GM12878 (cell line): ENCODE data around the gene LAMA2. TPM values are rescaled to one million over a fixed set of nuclear protein-coding genes. Genes with fewer than 3 reads are reported as not detected.

Source experiments
- ATAC-seq: fragments of 200-7000 bp; cut with Tn5 transposase; 3 replicates; pipeline ENCODE4 v1.9.1; 2020; ENCODE audit warnings: mild to moderate bottlenecking, moderate library complexity
- BruUV-seq: library from RNA; stranded (reverse); fragments of 400-500 nt; replicated peaks from 2 replicates; lab custom pipeline; 2021; lab: Mats Ljungman, UMichigan
- CTCF ChIA-PET: fragments of 300-600 bp; sonication (Branson Sonifier 250); formaldehyde crosslinking; extraction: SDS; loops from one replicate; lab custom pipeline; 2021; ENCODE audit warnings: inconsistent platforms; lab: Yijun Ruan, JAX
- POLR2A ChIA-PET: fragments of 350-600 bp; formaldehyde crosslinking; extraction: SDS; loops from one replicate; lab custom pipeline; 2021; ENCODE audit warnings: inconsistent platforms; lab: Charles Lee
- RAD21 ChIA-PET: fragments of 300-600 bp; sonication (Branson Sonifier 250); formaldehyde crosslinking; loops from one replicate; lab custom pipeline; 2023; ENCODE audit warnings: antibody characterized with exemption; ENCODE audit not compliant: unreplicated experiment; lab: Charles Lee
- SMC1A ChIA-PET: fragments of 300-600 bp; sonication (Branson Sonifier 250); formaldehyde crosslinking; loops from one replicate; lab custom pipeline; 2023; ENCODE audit not compliant: unreplicated experiment, uncharacterized antibody; lab: Charles Lee
- DNase-seq: peaks from one replicate; pipeline ENCODE4 v3.0.0-alpha.2; 2011; ENCODE audit warnings: low read depth, low spot score
- FAIRE-seq: peaks from 3 replicates; lab custom pipeline; 2011; peaks lifted over from hg19 to GRCh38; lab: Jason Lieb, UNC
- H2AFZ ChIP-seq: 2 replicates; pipeline ENCODE4 v1.6.0; 2011; ENCODE audit warnings: low read depth, low read length, control low read depth; ENCODE audit not compliant: control insufficient read depth
- H3K27ac ChIP-seq: 2 replicates; pipeline ENCODE4 v1.5.1; 2011; ENCODE audit warnings: control low read depth; ENCODE audit not compliant: control insufficient read depth, insufficient read depth
- H3K27me3 ChIP-seq, 2 experiments: replicated peaks in 1 of 2; 2 replicates each; pipeline versions ENCODE4 v1.6.0 to v1.6.1; 2011; ENCODE audit warnings: low read length in 1 of 2; ENCODE audit not compliant: control insufficient read depth in 2 of 2, insufficient read depth in 2 of 2
- H3K36me3 ChIP-seq, 2 experiments: 2 replicates each; pipeline ENCODE4 v1.5.1; 2011; ENCODE audit warnings: low read length in 1 of 2; ENCODE audit not compliant: control insufficient read depth in 2 of 2, insufficient read depth in 2 of 2
- H3K4me1 ChIP-seq: 2 replicates; pipeline ENCODE4 v1.6.1; 2011; ENCODE audit warnings: mild to moderate bottlenecking, low read length, moderate library complexity, mixed read lengths; ENCODE audit not compliant: control insufficient read depth, insufficient read depth
- H3K4me2 ChIP-seq: 2 replicates; pipeline ENCODE4 v1.6.0; 2011; ENCODE audit warnings: control low read depth; ENCODE audit not compliant: control insufficient read depth, insufficient read depth
- H3K4me3 ChIP-seq: fragments of 200-600 bp; sonication (generic); 2 replicates; pipeline ENCODE4 v1.5.1; 2016
- H3K79me2 ChIP-seq: 2 replicates; pipeline ENCODE4 v1.6.0; 2011; ENCODE audit warnings: low read length; ENCODE audit not compliant: control insufficient read depth, insufficient read depth
- H3K9ac ChIP-seq: 2 replicates; pipeline ENCODE4 v1.8.0; 2011; ENCODE audit warnings: low read length, control low read depth, mixed read lengths; ENCODE audit not compliant: control insufficient read depth, insufficient read depth
- H3K9me3 ChIP-seq: replicated peaks from 3 replicates; pipeline ENCODE4 v1.5.1; 2011; ENCODE audit warnings: mild to moderate bottlenecking, low read length; ENCODE audit not compliant: control insufficient read depth, insufficient read depth
- H4K20me1 ChIP-seq: 2 replicates; pipeline ENCODE4 v1.6.0; 2011; ENCODE audit not compliant: control insufficient read depth, insufficient read depth
- EP300 ChIP-seq, 2 experiments: fragments of 150-350 bp in 1 of 2; IDR thresholded peaks; 2 replicates each; pipeline ENCODE4 v1.6.1; 2011 to 2012; ENCODE audit warnings: low read depth in 2 of 2, low read length in 2 of 2, borderline replicate concordance in 1 of 2, improper control_type of control experiment in 1 of 2, inconsistent platforms in 1 of 2; ENCODE audit not compliant: control insufficient read depth in 1 of 2
- MEF2B ChIP-seq: fragments of 450-650 bp; IDR thresholded peaks from 2 replicates; pipeline ENCODE4 v1.6.1; 2018; ENCODE audit warnings: mild to moderate bottlenecking, moderate library complexity; ENCODE audit not compliant: partially characterized antibody, poor library complexity, severe bottlenecking
- NKRF ChIP-seq: fragments of 450-650 bp; conservative IDR thresholded peaks from 2 replicates; pipeline ENCODE4 v1.6.1; 2017; ENCODE audit warnings: mild to moderate bottlenecking, moderate library complexity
- ZBED1 ChIP-seq: IDR thresholded peaks from 2 replicates; pipeline ENCODE4 v1.6.1; 2016; ENCODE audit warnings: borderline replicate concordance
- ZZZ3 ChIP-seq: IDR thresholded peaks from 2 replicates; pipeline ENCODE4 v1.6.1; 2011; ENCODE audit warnings: low read depth; ENCODE audit not compliant: control insufficient read depth, insufficient read length
- WGBS: methylation state at CpG from one replicate; pipeline ENCODE4 v1.1.6; 2016; ENCODE audit warnings: low lambda C conversion rate; ENCODE audit not compliant: insufficient replicate concordance, insufficient coverage; ENCODE audit errors: missing lambda C conversion rate; 5-methylcytosine and 5-hydroxymethylcytosine counted together
- in situ Hi-C: fragments of 300-500 bp; cut with MboI; formaldehyde crosslinking; loops from 9 replicates; pipeline ENCODE4 v1.14.3; 2018; ENCODE audit warnings: mixed read lengths
- intact Hi-C: fragments of 100-400 bp; cut with micrococcal nuclease; formaldehyde crosslinking; loops from one replicate; pipeline ENCODE4 v1.14.2; 2022; ENCODE audit not compliant: unreplicated experiment
- polyA plus RNA-seq, 11 experiments: library from polyadenylated mRNA; depleted of rRNA in 4 of 11; unstranded in 6 of 11; stranded (reverse) in 5 of 11; fragments of >200 nt; fragmentation: Nextera tagmentation in 4 of 11; fragmentation: Illumina TruSeq in 1 of 11; extraction: Ambion mirVana in 4 of 11; extraction: Trizol in 1 of 11; gene quantifications; 1 replicate in 1 of 11; 2 replicates in 10 of 11; pipeline versions ENCODE4 v1.2.1 to v1.2.3, GENCODE V29; 2011 to 2016; ENCODE audit warnings: inconsistent platforms in 2 of 11, missing spikeins in 2 of 11, low read depth in 1 of 11
- total RNA-seq, 4 experiments: library from RNA; depleted of rRNA in 3 of 4; stranded (reverse); fragments of >200 nt in 3 of 4; fragmentation: Illumina TruSeq in 1 of 4; extraction: Trizol in 1 of 4; gene quantifications; 2 replicates each; pipeline versions ENCODE4 v1.2.1 to v1.2.3, GENCODE V29; 2013 to 2021

Gene LAMA2
- total and polyA plus RNA-seq, 10 of the 15 experiments (the other 5 are each of a cell fraction or from before 2014, with no cell fraction given), result 0.04 to 2.0 (median 0.37) TPM; not detected in 1

- no peaks in the 10 kb centered on the region for H3K79me2 ChIP-seq
- ChIA-PET POLR2A (no interaction called here), RAD21 (no interaction called here), SMC1A (no interaction called here), CTCF (no interaction called here)
- DNase-seq, result no peak
- H3K4me1 ChIP-seq, result no peaks in the 10 kb centered on the region
- H3K36me3 ChIP-seq, result no peaks in the 10 kb centered on the region
- H3K4me2 ChIP-seq, result no peak overlapping the region
- H2AFZ ChIP-seq, result no peak overlapping the region
- BruUV-seq, result no TSS peak
- H3K27me3 ChIP-seq, result no peaks in the 10 kb centered on the region
- no peak overlapping the region for H3K4me3 ChIP-seq
- 0% methylated on average over 3 of the region's 3 CpGs for WGBS
- no peaks in the 10 kb centered on the region for H3K9me3 ChIP-seq
- intact Hi-C loops, result no loop called here
- ATAC-seq, result no peak
- no peak for FAIRE-seq
- TF ChIP-seq EP300 (IDR thresholded peaks at IDR 0.05; ENCODE audit: borderline replicate concordance in 1 of 2, control insufficient read depth in 1 of 2, low read depth in 2 of 2, low read length in 2 of 2), result no peak
- no peak for TF ChIP-seq NKRF
- in situ Hi-C loops, result no loop called here
- no peak overlapping the region for H3K27ac ChIP-seq
- H4K20me1 ChIP-seq, result no peaks in the 10 kb centered on the region
- no peak overlapping the region for H3K9ac ChIP-seq
Measured at GRCh38 chr6:129130959-129131681, 248.2 kb downstream of the LAMA2 start.

DNA sequence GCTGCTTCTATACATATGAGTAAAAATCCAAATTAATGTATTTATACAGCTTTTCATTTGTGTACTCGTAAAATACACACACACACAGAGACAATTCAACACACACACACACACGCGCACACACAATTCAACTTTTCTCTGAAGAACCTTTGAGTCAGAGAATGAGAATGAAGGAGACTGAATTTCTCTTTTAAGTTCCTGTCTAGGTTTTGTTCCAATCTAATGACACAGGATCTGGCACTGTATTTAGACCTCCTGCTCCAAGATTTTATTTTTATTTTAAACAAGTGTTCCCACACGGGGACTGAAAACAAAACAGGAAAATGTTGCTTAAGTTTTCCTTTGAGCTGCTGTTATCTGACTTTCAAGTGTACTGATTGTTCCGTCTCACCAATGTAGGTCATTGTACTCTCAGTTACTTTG is 250.8 kb downstream of the LAMA2 start:
- TF ChIP-seq ZZZ3 (no peak), ZBED1 (no peak), MEF2B (no peak)
- FAIRE-seq (no peak), ATAC-seq (no peak), DNase-seq (no peak)
- Histone ChIP-seq H3K27ac (no peak overlapping the region), H2AFZ (no peak overlapping the region), H3K36me3 (no peaks in the 10 kb centered on the region), H3K27me3 (no peaks in the 10 kb centered on the region), H3K9ac (no peak overlapping the region), H3K4me2 (no peak overlapping the region), H3K4me3 (no peak overlapping the region), H3K79me2 (no peaks in the 10 kb centered on the region), H3K4me1 (no peaks in the 10 kb centered on the region), H4K20me1 (no peaks in the 10 kb centered on the region), H3K9me3 (no peaks in the 10 kb centered on the region)
- ChIA-PET SMC1A (no interaction called here), CTCF (interaction anchor here (1.0 kb wide), 1 partner anchor 26 kb away, joined by 3 read pairs; no protein-coding TSS in a partner anchor), POLR2A (no interaction called here), RAD21 (no interaction called here)
- no TSS peak for BruUV-seq
- WGBS, result 50% methylated on average over 5 of the region's 5 CpGs
- in situ Hi-C loops, result no loop called here
- intact Hi-C loops, result no loop called here
